Osteoblast (primary cell): ENCODE measurements around the gene SCGB3A1. TPM values are rescaled to one million over a fixed set of nuclear protein-coding genes. Genes with fewer than 3 reads are reported as not detected.

ENCODE experiments used
- DNase-seq: peaks from one replicate; pipeline ENCODE4 v3.0.0; 2011; ENCODE audit warnings: low spot score, mixed read lengths; ENCODE audit not compliant: insufficient read length; ENCODE audit errors: missing footprints
- H2AFZ ChIP-seq: 2 replicates; pipeline ENCODE4 v1.6.0; 2011; ENCODE audit warnings: mild to moderate bottlenecking, low read length
- H3K27ac ChIP-seq: 2 replicates; pipeline ENCODE4 v1.5.1; 2011; ENCODE audit warnings: mild to moderate bottlenecking, low read depth, low read length, moderate library complexity
- H3K27me3 ChIP-seq: 2 replicates; pipeline ENCODE4 v1.6.0; 2012; ENCODE audit warnings: mild to moderate bottlenecking, control low read depth, inconsistent platforms, low read length, moderate library complexity; ENCODE audit not compliant: insufficient read depth
- H3K36me3 ChIP-seq: 2 replicates; pipeline ENCODE4 v1.5.1; 2011; ENCODE audit warnings: mild to moderate bottlenecking, low read length, control low read depth, moderate library complexity; ENCODE audit not compliant: insufficient read depth
- H3K4me1 ChIP-seq: 2 replicates; pipeline ENCODE4 v1.5.1; 2011; ENCODE audit warnings: mild to moderate bottlenecking, low read length, control low read depth, moderate library complexity; ENCODE audit not compliant: insufficient read depth
- H3K4me2 ChIP-seq: 2 replicates; pipeline ENCODE4 v1.6.0; 2011; ENCODE audit warnings: mild to moderate bottlenecking, low read length; ENCODE audit not compliant: insufficient read depth
- H3K4me3 ChIP-seq: fragments of 200-600 bp; sonication (generic); 3 replicates; pipeline ENCODE4 v1.5.1; 2012; ENCODE audit warnings: mild to moderate bottlenecking, low read length, inconsistent platforms; ENCODE audit not compliant: insufficient read depth
- H3K79me2 ChIP-seq: 2 replicates; pipeline ENCODE4 v1.6.0; 2012; ENCODE audit warnings: mild to moderate bottlenecking, low read length, control low read depth, inconsistent platforms; ENCODE audit not compliant: insufficient read depth
- H3K9me3 ChIP-seq: 2 replicates; pipeline ENCODE4 v1.5.1; 2011; ENCODE audit warnings: low read depth, low read length, control low read depth
- H4K20me1 ChIP-seq: 2 replicates; pipeline ENCODE4 v1.6.0; 2012; ENCODE audit warnings: mild to moderate bottlenecking, low read length, control low read depth; ENCODE audit not compliant: insufficient read depth
- total RNA-seq: library from RNA; depleted of rRNA; stranded (reverse); fragments of >200 nt; gene quantifications from 2 replicates; pipeline ENCODE4 v1.2.3, GENCODE V29; 2012
- TF ChIP-seq, protein P1 (sequence below): IDR thresholded peaks from 2 replicates; pipeline ENCODE4 v1.5.1; 2011; ENCODE audit warnings: mild to moderate bottlenecking, low read depth, low read length, moderate library complexity; ENCODE audit errors: extremely low read depth

SCGB3A1 gene
- total RNA-seq, 1 donor = not detected

DNA sequence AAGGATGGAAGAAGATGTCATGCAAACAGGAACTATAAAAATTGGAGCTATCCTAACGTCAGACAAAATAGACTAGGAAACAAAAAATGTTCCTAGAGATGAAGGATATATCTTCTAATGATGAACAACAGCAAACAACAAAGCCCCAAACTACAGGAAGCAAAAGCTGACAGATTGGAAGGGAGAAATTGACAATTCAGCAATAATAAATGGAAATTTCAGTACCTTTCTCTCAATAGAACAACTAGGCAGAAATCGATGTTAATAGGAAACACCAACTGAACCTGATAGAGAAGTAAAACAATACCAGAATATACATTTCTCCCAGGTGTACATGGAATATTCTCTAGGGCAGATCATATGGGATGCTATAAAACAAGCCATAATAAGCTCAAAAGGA lies 7.6 kb downstream of the SCGB3A1 start:
- H2AFZ ChIP-seq = no peak overlapping the region
- TF ChIP-seq, protein P1, sequence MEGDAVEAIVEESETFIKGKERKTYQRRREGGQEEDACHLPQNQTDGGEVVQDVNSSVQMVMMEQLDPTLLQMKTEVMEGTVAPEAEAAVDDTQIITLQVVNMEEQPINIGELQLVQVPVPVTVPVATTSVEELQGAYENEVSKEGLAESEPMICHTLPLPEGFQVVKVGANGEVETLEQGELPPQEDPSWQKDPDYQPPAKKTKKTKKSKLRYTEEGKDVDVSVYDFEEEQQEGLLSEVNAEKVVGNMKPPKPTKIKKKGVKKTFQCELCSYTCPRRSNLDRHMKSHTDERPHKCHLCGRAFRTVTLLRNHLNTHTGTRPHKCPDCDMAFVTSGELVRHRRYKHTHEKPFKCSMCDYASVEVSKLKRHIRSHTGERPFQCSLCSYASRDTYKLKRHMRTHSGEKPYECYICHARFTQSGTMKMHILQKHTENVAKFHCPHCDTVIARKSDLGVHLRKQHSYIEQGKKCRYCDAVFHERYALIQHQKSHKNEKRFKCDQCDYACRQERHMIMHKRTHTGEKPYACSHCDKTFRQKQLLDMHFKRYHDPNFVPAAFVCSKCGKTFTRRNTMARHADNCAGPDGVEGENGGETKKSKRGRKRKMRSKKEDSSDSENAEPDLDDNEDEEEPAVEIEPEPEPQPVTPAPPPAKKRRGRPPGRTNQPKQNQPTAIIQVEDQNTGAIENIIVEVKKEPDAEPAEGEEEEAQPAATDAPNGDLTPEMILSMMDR = no peak
- H4K20me1 ChIP-seq = no peaks in the 10 kb centered on the region
- DNase-seq = no peak
- H3K4me2 ChIP-seq = no peak overlapping the region
- H3K4me1 ChIP-seq = no peaks in the 10 kb centered on the region
- H3K79me2 ChIP-seq = no peaks in the 10 kb centered on the region
- H3K9me3 ChIP-seq = no peaks in the 10 kb centered on the region
- H3K27ac ChIP-seq = no peak overlapping the region
- H3K36me3 ChIP-seq = no peaks in the 10 kb centered on the region
- H3K27me3 ChIP-seq = peaks cover 7% of the 10 kb centered on the region
- H3K4me3 ChIP-seq = no peak overlapping the region

DNA sequence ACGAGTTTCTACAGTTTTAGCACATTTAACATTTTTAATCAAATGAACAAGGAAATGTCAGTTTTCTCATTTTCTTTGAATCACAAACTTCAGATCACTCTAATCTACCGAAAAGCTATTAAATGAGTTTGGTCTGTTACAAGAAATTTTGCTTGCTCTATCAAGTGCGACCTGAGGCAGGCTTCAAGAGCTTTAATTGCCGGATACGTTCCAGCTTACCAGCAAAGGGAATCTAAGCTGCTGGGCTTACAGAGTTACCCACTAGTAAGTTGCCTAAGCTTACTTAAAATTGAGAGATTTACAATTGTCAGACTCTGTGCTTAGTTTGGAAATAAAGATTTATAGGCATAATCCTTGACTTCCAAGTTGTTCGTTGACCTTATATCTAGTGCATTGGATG lies 10.6 kb downstream of the SCGB3A1 start:
- H3K27me3 ChIP-seq = no peaks in the 10 kb centered on the region
- H2AFZ ChIP-seq = no peak overlapping the region
- DNase-seq = no peak
- H3K4me3 ChIP-seq = no peak overlapping the region
- H4K20me1 ChIP-seq = no peaks in the 10 kb centered on the region
- H3K4me1 ChIP-seq = peaks cover 2% of the 10 kb centered on the region
- no peaks in the 10 kb centered on the region for H3K79me2 ChIP-seq
- no peaks in the 10 kb centered on the region for H3K9me3 ChIP-seq
- peaks cover 9% of the 10 kb centered on the region for H3K36me3 ChIP-seq
- H3K4me2 ChIP-seq = no peak overlapping the region
- no peak overlapping the region for H3K27ac ChIP-seq
- TF ChIP-seq, protein P1 = no peak

DNA sequence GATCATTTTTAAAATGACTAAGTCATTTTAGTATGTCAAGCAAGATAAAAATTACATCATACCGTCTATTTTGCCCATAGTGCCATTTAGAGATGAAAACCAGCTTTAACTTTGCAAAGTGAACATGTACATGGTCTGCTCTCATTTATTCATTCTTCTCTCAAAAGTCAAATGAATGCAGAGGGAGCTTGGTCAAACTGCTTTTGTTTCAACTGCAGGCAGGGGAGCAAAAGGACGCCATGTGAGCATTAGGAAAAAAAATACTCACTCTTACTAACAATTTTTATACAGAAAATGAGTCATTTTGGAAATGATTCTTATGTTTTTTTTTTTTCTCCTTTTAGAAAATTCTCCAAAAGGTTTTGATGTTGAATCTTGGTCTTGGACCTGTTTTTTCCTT lies 15.7 kb downstream of the SCGB3A1 start:
- Histone ChIP-seq H3K79me2 (no peaks in the 10 kb centered on the region), H3K27ac (no peak overlapping the region), H3K9me3 (no peaks in the 10 kb centered on the region), H2AFZ (no peak overlapping the region), H3K4me3 (no peak overlapping the region), H3K4me1 (peaks cover 9% of the 10 kb centered on the region), H3K27me3 (no peaks in the 10 kb centered on the region), H4K20me1 (no peaks in the 10 kb centered on the region), H3K36me3 (peaks cover 20% of the 10 kb centered on the region), H3K4me2 (no peak overlapping the region)
- TF ChIP-seq, protein P1 = no peak
- peak; percentile 62 for DNase-seq

DNA sequence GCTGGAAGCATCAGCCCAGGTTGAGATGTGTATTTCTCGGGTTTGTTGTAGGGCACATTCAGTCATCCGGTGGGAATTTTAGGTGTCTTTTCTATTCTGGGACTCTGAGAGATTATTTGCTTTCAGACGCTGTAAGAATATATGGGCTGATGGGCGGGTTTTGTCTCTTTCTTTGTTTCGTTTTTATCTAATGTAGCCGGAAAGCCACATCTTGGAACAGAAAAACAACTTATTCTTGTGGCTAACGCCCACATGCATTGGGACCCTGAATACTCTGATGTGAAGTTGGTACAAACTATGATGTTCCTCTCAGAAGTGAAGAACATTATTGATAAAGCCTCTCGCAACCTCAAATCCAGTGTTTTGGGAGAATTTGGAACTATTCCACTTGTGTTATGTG lies 22.4 kb downstream of the SCGB3A1 start:
- no peak for DNase-seq
- TF ChIP-seq, protein P1 = no peak
- H3K27ac ChIP-seq = no peak overlapping the region
- no peak overlapping the region for H3K4me3 ChIP-seq
- peaks cover 2% of the 10 kb centered on the region for H3K79me2 ChIP-seq
- no peaks in the 10 kb centered on the region for H3K27me3 ChIP-seq
- H3K4me1 ChIP-seq = no peaks in the 10 kb centered on the region
- H3K9me3 ChIP-seq = no peaks in the 10 kb centered on the region
- H3K36me3 ChIP-seq = peaks cover 34% of the 10 kb centered on the region
- H3K4me2 ChIP-seq = no peak overlapping the region
- H4K20me1 ChIP-seq = no peaks in the 10 kb centered on the region
- H2AFZ ChIP-seq = no peak overlapping the region
